ENCODE results near the gene RANBP17.

DNA sequence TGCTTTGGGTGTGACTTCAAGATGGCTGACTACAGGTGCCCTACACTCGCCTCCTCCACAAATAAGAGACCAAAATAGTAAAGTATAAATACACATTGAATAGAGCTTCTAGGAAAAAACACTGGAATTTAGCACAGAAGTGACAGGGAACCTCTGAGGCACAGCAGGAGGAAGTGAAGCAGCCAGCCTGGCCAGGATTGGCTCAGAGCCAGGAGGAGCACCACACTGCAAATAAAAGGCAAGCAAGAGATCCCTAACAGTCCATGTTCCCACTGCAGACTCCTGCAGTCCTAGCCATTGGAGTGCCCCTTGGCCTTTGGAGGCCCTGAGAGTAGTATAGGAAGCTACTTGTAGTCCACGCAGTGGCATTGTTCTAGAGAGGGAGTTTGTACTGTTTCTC lies 260.6 kb downstream of the RANBP17 start:
- TF ChIP-seq EZH2phosphoT487 (IDR thresholded peaks at IDR 0.05) = no peak
- TF ChIP-seq, protein P1, sequence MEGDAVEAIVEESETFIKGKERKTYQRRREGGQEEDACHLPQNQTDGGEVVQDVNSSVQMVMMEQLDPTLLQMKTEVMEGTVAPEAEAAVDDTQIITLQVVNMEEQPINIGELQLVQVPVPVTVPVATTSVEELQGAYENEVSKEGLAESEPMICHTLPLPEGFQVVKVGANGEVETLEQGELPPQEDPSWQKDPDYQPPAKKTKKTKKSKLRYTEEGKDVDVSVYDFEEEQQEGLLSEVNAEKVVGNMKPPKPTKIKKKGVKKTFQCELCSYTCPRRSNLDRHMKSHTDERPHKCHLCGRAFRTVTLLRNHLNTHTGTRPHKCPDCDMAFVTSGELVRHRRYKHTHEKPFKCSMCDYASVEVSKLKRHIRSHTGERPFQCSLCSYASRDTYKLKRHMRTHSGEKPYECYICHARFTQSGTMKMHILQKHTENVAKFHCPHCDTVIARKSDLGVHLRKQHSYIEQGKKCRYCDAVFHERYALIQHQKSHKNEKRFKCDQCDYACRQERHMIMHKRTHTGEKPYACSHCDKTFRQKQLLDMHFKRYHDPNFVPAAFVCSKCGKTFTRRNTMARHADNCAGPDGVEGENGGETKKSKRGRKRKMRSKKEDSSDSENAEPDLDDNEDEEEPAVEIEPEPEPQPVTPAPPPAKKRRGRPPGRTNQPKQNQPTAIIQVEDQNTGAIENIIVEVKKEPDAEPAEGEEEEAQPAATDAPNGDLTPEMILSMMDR (IDR thresholded peaks at IDR 0.05) = no peak
